ENCODE measurements around the gene PEDS1. TPM values are rescaled to one million over a fixed set of nuclear protein-coding genes. Genes with fewer than 3 reads are reported as not detected.
"Not testable (repeated sequence)": the region's sequence is repeated elsewhere in the genome, so short reads cannot be mapped to it uniquely, and the experiment has no call there.

The PEDS1 gene
- total RNA-seq, 2 experiments from 2014 or later = 22.1 to 24.5 TPM

GRCh38 chr20:50144362-50144761, 9.2 kb downstream of the PEDS1 start:
- Mint-ChIP-seq H3K4me1 (peaks cover 34% of the 10 kb centered on the region), H3K27me3 (no peaks in the 10 kb centered on the region), H3K4me3 (no peak overlapping the region), H3K36me3 (peaks cover 23% of the 10 kb centered on the region), H3K9me3 (no peaks in the 10 kb centered on the region), H3K27ac (no peak overlapping the region)
- DNase-seq (no peak), ATAC-seq (ENCODE audit: low read depth) (no peak)
- POLR2A ChIA-PET = interaction anchor here (1.8 kb wide), 1 partner anchor 9 kb away, joined by 5 read pairs; the partner anchor contains the start of gene PEDS1

GRCh38 chr20:50142812-50143211, 10.7 kb downstream of the PEDS1 start:
- POLR2A ChIA-PET = no interaction called here
- ATAC-seq (ENCODE audit: low read depth) (no peak), DNase-seq (no peak)
- peaks cover 20% of the 10 kb centered on the region for H3K36me3 Mint-ChIP-seq
- H3K27ac Mint-ChIP-seq = peak overlapping the region; percentile 57
- H3K27me3 Mint-ChIP-seq = no peaks in the 10 kb centered on the region
- peaks cover 27% of the 10 kb centered on the region for H3K4me1 Mint-ChIP-seq
- no peak overlapping the region for H3K4me3 Mint-ChIP-seq
- no peaks in the 10 kb centered on the region for H3K9me3 Mint-ChIP-seq

GRCh38 chr20:50141811-50142561, 11.5 kb downstream of the PEDS1 start:
- no peak for DNase-seq
- peaks cover 20% of the 10 kb centered on the region for H3K36me3 Mint-ChIP-seq
- no peak overlapping the region for H3K4me3 Mint-ChIP-seq
- peak overlapping the region; percentile 9 for H3K27ac Mint-ChIP-seq
- ATAC-seq (ENCODE audit: low read depth) = no peak
- H3K9me3 Mint-ChIP-seq = no peaks in the 10 kb centered on the region
- no peaks in the 10 kb centered on the region for H3K27me3 Mint-ChIP-seq
- POLR2A ChIA-PET = interaction anchor here (3.1 kb wide), 1 partner anchor 11 kb away, joined by 11 read pairs; the partner anchor contains the start of gene PEDS1
- peaks cover 18% of the 10 kb centered on the region for H3K4me1 Mint-ChIP-seq

GRCh38 chr20:50141018-50141675, 12.4 kb downstream of the PEDS1 start:
- H3K4me1 Mint-ChIP-seq = peaks cover 11% of the 10 kb centered on the region
- H3K27ac Mint-ChIP-seq = no peak overlapping the region
- POLR2A ChIA-PET = interaction anchor here (1.0 to 3.1 kb wide), 2 partner anchors 12 to 18 kb away, joined by 3 to 11 read pairs; partner anchors contain the start of gene PEDS1

GRCh38 chr20:50140339-50140859, 13.1 kb downstream of the PEDS1 start:
- H3K36me3 Mint-ChIP-seq = peaks cover 18% of the 10 kb centered on the region
- H3K4me1 Mint-ChIP-seq = peaks cover 8% of the 10 kb centered on the region
- ATAC-seq (ENCODE audit: low read depth) (no peak), DNase-seq (no peak)
- no peaks in the 10 kb centered on the region for H3K27me3 Mint-ChIP-seq
- POLR2A ChIA-PET = interaction anchor here (1.0 to 3.1 kb wide), 2 partner anchors 13 to 17 kb away, joined by 3 to 11 read pairs; partner anchors contain the start of gene PEDS1
- no peaks in the 10 kb centered on the region for H3K9me3 Mint-ChIP-seq
- no peak overlapping the region for H3K27ac Mint-ChIP-seq
- no peak overlapping the region for H3K4me3 Mint-ChIP-seq

More at GRCh38 chr20:50141018-50141675, 12.4 kb downstream of the PEDS1 start:
- Mint-ChIP-seq H3K27me3 (no peaks in the 10 kb centered on the region), H3K36me3 (peaks cover 19% of the 10 kb centered on the region), H3K9me3 (no peaks in the 10 kb centered on the region), H3K4me3 (no peak overlapping the region)
- ATAC-seq (ENCODE audit: low read depth) (no peak), DNase-seq (no peak)

GRCh38 chr20:50138479-50139393, 14.8 kb downstream of the PEDS1 start:
- Mint-ChIP-seq H3K9me3 (no peaks in the 10 kb centered on the region), H3K4me3 (no peak overlapping the region), H3K36me3 (peaks cover 18% of the 10 kb centered on the region), H3K4me1 (peaks cover 8% of the 10 kb centered on the region), H3K27ac (no peak overlapping the region), H3K27me3 (no peaks in the 10 kb centered on the region)
- no peak for ATAC-seq (ENCODE audit: low read depth)
- POLR2A ChIA-PET = interaction anchor here (0.7 to 3.1 kb wide), 2 partner anchors 15 to 29 kb away, joined by 3 to 11 read pairs; partner anchors contain the start of gene PEDS1
- DNase-seq = no peak

- POLR2A ChIA-PET = no interaction called here
- ATAC-seq (ENCODE audit: low read depth) (no peak), DNase-seq (no peak)
- H3K27me3 Mint-ChIP-seq = no peaks in the 10 kb centered on the region
- H3K4me1 Mint-ChIP-seq = peaks cover 7% of the 10 kb centered on the region
- no peaks in the 10 kb centered on the region for H3K9me3 Mint-ChIP-seq
- no peak overlapping the region for H3K4me3 Mint-ChIP-seq
- peaks cover 14% of the 10 kb centered on the region for H3K36me3 Mint-ChIP-seq
- no peak overlapping the region for H3K27ac Mint-ChIP-seq
Measured at GRCh38 chr20:50138120-50138478, 15.4 kb downstream of the PEDS1 start.

- H3K27ac Mint-ChIP-seq; POLR2A ChIA-PET; DNase-seq; H3K4me1 Mint-ChIP-seq; H3K9me3 Mint-ChIP-seq; H3K27me3 Mint-ChIP-seq; H3K4me3 Mint-ChIP-seq; ATAC-seq (ENCODE audit: low read depth): not testable (repeated sequence)
- H3K36me3 Mint-ChIP-seq = peaks cover 10% of the 10 kb centered on the region
Measured at GRCh38 chr20:50137702-50138101, 15.8 kb downstream of the PEDS1 start.

GRCh38 chr20:50136822-50137599, 16.5 kb downstream of the PEDS1 start:
- Mint-ChIP-seq H3K36me3 (peaks cover 12% of the 10 kb centered on the region), H3K27ac (peak overlapping the region; percentile 20), H3K9me3 (no peaks in the 10 kb centered on the region), H3K4me1 (peaks cover 2% of the 10 kb centered on the region), H3K4me3 (no peak overlapping the region), H3K27me3 (no peaks in the 10 kb centered on the region)
- POLR2A ChIA-PET = no interaction called here
- ATAC-seq (ENCODE audit: low read depth) = no peak
- DNase-seq = no peak

- ATAC-seq (ENCODE audit: low read depth); DNase-seq; H3K4me3 Mint-ChIP-seq; H3K9me3 Mint-ChIP-seq; H3K36me3 Mint-ChIP-seq; H3K27me3 Mint-ChIP-seq; H3K4me1 Mint-ChIP-seq; H3K27ac Mint-ChIP-seq: not testable (repeated sequence)
- POLR2A ChIA-PET = interaction anchor here (0.6 to 1.4 kb wide), 2 partner anchors 18 to 877 kb away, joined by 3 to 5 read pairs; partner anchors contain the start of gene PEDS1
Measured at GRCh38 chr20:50135157-50135556, 18.4 kb downstream of the PEDS1 start.

GRCh38 chr20:50133474-50134217, 19.9 kb downstream of the PEDS1 start:
- H3K36me3 Mint-ChIP-seq = peaks cover 11% of the 10 kb centered on the region
- POLR2A ChIA-PET = interaction anchor here (1.4 kb wide), 1 partner anchor 20 kb away, joined by 5 read pairs; the partner anchor contains the start of gene PEDS1
- no peak for DNase-seq
- no peaks in the 10 kb centered on the region for H3K9me3 Mint-ChIP-seq
- H3K4me3 Mint-ChIP-seq = no peak overlapping the region
- no peaks in the 10 kb centered on the region for H3K27me3 Mint-ChIP-seq
- no peak overlapping the region for H3K27ac Mint-ChIP-seq
- peaks cover 2% of the 10 kb centered on the region for H3K4me1 Mint-ChIP-seq
- peak; percentile 34 for ATAC-seq (ENCODE audit: low read depth)

- no peak for ATAC-seq (ENCODE audit: low read depth)
- no peaks in the 10 kb centered on the region for H3K9me3 Mint-ChIP-seq
Measured at GRCh38 chr20:50133041-50133440, 20.5 kb downstream of the PEDS1 start.

More at GRCh38 chr20:50133041-50133440, 20.5 kb downstream of the PEDS1 start:
- DNase-seq = no peak
- Mint-ChIP-seq H3K27ac (no peak overlapping the region), H3K4me1 (peaks cover 2% of the 10 kb centered on the region), H3K4me3 (no peak overlapping the region), H3K36me3 (peaks cover 11% of the 10 kb centered on the region), H3K27me3 (no peaks in the 10 kb centered on the region)
- POLR2A ChIA-PET = no interaction called here

All from activated naive CD8-positive, alpha-beta T cell treated with anti-CD3 and anti-CD28 coated beads, Interleukin-2, amount 10 ng/mL, durations not matched to agents 7 days and 5 days (primary cell).